ENCODE measurements around the gene RPS29. TPM values are rescaled to one million over a fixed set of nuclear protein-coding genes. Genes with fewer than 3 reads are reported as not detected.

The RPS29 gene
- total and polyA plus RNA-seq, 2 of the 13 experiments (the other 11 are each of a cell fraction or from before 2014, with no cell fraction given) = 4,303 to 8,215 TPM

DNA sequence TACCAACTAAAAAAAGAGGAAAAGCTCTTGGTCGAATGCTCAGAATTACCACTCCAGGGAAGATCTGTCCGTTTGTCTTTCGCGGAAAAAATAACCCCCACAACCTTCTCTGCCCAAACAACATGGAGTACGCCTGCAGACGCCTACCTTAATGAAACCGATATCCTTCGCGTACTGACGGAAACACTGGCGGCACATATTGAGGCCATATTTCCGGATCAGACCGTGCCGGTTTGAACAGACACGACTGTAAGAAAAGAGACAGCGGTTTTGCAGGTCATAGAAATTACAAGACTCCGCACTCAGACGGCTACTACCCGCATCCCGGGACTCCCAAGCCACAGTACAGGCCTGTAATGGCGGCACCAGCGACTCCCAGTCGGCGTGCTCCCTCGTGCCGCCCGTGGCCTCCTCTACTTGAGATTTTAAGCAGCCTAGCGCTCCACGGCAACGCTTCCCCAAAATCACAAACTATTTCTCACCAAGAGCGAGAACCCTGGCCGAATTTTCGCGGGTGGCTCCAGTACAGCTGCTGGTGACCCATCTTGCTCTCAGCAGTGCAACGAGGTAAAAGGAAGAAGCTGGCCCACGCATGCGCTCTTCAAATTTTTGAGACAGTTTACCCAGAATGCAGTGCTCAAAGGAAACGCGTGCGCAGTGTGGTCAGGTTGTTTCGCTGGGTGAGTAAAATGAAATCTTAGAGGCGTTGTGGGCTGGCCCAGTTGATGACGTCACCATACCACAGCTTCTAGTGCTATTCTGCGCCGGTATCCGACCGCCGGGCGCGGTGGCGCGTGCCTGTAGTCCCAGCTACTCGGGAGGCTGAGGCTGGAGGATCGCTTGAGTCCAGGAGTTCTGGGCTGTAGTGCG, at the start of gene RPS29 (continued):
- TF ChIP-seq, protein P1, sequence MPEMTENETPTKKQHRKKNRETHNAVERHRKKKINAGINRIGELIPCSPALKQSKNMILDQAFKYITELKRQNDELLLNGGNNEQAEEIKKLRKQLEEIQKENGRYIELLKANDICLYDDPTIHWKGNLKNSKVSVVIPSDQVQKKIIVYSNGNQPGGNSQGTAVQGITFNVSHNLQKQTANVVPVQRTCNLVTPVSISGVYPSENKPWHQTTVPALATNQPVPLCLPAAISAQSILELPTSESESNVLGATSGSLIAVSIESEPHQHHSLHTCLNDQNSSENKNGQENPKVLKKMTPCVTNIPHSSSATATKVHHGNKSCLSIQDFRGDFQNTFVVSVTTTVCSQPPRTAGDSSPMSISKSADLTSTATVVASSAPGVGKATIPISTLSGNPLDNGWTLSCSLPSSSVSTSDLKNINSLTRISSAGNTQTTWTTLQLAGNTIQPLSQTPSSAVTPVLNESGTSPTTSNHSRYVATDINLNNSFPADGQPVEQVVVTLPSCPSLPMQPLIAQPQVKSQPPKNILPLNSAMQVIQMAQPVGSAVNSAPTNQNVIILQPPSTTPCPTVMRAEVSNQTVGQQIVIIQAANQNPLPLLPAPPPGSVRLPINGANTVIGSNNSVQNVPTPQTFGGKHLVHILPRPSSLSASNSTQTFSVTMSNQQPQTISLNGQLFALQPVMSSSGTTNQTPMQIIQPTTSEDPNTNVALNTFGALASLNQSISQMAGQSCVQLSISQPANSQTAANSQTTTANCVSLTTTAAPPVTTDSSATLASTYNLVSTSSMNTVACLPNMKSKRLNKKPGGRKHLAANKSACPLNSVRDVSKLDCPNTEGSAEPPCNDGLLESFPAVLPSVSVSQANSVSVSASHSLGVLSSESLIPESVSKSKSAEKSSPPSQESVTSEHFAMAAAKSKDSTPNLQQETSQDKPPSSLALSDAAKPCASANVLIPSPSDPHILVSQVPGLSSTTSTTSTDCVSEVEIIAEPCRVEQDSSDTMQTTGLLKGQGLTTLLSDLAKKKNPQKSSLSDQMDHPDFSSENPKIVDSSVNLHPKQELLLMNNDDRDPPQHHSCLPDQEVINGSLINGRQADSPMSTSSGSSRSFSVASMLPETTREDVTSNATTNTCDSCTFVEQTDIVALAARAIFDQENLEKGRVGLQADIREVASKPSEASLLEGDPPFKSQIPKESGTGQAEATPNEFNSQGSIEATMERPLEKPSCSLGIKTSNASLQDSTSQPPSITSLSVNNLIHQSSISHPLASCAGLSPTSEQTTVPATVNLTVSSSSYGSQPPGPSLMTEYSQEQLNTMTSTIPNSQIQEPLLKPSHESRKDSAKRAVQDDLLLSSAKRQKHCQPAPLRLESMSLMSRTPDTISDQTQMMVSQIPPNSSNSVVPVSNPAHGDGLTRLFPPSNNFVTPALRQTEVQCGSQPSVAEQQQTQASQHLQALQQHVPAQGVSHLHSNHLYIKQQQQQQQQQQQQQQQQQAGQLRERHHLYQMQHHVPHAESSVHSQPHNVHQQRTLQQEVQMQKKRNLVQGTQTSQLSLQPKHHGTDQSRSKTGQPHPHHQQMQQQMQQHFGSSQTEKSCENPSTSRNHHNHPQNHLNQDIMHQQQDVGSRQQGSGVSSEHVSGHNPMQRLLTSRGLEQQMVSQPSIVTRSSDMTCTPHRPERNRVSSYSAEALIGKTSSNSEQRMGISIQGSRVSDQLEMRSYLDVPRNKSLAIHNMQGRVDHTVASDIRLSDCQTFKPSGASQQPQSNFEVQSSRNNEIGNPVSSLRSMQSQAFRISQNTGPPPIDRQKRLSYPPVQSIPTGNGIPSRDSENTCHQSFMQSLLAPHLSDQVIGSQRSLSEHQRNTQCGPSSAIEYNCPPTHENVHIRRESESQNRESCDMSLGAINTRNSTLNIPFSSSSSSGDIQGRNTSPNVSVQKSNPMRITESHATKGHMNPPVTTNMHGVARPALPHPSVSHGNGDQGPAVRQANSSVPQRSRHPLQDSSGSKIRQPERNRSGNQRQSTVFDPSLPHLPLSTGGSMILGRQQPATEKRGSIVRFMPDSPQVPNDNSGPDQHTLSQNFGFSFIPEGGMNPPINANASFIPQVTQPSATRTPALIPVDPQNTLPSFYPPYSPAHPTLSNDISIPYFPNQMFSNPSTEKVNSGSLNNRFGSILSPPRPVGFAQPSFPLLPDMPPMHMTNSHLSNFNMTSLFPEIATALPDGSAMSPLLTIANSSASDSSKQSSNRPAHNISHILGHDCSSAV (CRISPR knock-in tag; IDR thresholded peaks at IDR 0.05; ENCODE audit: borderline replicate concordance) = no peak
- TF ChIP-seq NFKBIZ (CRISPR knock-in tag; IDR thresholded peaks at IDR 0.05) (no peak; the same call in 1 of the 2 replicates), ZNF160 (CRISPR knock-in tag; IDR thresholded peaks at IDR 0.05) (peak; percentile 57; the same call in 1 of the 2 replicates), ZNF773 (CRISPR knock-in tag; IDR thresholded peaks at IDR 0.05; ENCODE audit: borderline replicate concordance) (no peak), ZNF782 (CRISPR knock-in tag; IDR thresholded peaks at IDR 0.05; ENCODE audit: borderline replicate concordance) (no peak)
- TF ChIP-seq, protein P2, sequence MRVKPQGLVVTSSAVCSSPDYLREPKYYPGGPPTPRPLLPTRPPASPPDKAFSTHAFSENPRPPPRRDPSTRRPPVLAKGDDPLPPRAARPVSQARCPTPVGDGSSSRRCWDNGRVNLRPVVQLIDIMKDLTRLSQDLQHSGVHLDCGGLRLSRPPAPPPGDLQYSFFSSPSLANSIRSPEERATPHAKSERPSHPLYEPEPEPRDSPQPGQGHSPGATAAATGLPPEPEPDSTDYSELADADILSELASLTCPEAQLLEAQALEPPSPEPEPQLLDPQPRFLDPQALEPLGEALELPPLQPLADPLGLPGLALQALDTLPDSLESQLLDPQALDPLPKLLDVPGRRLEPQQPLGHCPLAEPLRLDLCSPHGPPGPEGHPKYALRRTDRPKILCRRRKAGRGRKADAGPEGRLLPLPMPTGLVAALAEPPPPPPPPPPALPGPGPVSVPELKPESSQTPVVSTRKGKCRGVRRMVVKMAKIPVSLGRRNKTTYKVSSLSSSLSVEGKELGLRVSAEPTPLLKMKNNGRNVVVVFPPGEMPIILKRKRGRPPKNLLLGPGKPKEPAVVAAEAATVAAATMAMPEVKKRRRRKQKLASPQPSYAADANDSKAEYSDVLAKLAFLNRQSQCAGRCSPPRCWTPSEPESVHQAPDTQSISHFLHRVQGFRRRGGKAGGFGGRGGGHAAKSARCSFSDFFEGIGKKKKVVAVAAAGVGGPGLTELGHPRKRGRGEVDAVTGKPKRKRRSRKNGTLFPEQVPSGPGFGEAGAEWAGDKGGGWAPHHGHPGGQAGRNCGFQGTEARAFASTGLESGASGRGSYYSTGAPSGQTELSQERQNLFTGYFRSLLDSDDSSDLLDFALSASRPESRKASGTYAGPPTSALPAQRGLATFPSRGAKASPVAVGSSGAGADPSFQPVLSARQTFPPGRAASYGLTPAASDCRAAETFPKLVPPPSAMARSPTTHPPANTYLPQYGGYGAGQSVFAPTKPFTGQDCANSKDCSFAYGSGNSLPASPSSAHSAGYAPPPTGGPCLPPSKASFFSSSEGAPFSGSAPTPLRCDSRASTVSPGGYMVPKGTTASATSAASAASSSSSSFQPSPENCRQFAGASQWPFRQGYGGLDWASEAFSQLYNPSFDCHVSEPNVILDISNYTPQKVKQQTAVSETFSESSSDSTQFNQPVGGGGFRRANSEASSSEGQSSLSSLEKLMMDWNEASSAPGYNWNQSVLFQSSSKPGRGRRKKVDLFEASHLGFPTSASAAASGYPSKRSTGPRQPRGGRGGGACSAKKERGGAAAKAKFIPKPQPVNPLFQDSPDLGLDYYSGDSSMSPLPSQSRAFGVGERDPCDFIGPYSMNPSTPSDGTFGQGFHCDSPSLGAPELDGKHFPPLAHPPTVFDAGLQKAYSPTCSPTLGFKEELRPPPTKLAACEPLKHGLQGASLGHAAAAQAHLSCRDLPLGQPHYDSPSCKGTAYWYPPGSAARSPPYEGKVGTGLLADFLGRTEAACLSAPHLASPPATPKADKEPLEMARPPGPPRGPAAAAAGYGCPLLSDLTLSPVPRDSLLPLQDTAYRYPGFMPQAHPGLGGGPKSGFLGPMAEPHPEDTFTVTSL (CRISPR knock-in tag; IDR thresholded peaks at IDR 0.05; ENCODE audit: borderline replicate concordance) = 0 out of 2 replicates have a peak, but pooled peaks have one; percentile 7
- TF ChIP-seq, protein P3, sequence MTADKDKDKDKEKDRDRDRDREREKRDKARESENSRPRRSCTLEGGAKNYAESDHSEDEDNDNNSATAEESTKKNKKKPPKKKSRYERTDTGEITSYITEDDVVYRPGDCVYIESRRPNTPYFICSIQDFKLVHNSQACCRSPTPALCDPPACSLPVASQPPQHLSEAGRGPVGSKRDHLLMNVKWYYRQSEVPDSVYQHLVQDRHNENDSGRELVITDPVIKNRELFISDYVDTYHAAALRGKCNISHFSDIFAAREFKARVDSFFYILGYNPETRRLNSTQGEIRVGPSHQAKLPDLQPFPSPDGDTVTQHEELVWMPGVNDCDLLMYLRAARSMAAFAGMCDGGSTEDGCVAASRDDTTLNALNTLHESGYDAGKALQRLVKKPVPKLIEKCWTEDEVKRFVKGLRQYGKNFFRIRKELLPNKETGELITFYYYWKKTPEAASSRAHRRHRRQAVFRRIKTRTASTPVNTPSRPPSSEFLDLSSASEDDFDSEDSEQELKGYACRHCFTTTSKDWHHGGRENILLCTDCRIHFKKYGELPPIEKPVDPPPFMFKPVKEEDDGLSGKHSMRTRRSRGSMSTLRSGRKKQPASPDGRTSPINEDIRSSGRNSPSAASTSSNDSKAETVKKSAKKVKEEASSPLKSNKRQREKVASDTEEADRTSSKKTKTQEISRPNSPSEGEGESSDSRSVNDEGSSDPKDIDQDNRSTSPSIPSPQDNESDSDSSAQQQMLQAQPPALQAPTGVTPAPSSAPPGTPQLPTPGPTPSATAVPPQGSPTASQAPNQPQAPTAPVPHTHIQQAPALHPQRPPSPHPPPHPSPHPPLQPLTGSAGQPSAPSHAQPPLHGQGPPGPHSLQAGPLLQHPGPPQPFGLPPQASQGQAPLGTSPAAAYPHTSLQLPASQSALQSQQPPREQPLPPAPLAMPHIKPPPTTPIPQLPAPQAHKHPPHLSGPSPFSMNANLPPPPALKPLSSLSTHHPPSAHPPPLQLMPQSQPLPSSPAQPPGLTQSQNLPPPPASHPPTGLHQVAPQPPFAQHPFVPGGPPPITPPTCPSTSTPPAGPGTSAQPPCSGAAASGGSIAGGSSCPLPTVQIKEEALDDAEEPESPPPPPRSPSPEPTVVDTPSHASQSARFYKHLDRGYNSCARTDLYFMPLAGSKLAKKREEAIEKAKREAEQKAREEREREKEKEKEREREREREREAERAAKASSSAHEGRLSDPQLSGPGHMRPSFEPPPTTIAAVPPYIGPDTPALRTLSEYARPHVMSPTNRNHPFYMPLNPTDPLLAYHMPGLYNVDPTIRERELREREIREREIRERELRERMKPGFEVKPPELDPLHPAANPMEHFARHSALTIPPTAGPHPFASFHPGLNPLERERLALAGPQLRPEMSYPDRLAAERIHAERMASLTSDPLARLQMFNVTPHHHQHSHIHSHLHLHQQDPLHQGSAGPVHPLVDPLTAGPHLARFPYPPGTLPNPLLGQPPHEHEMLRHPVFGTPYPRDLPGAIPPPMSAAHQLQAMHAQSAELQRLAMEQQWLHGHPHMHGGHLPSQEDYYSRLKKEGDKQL (CRISPR knock-in tag; IDR thresholded peaks at IDR 0.05; ENCODE audit: low read depth) = no peak
